WI38 (cell line): Measurements from ENCODE around the gene MSI2.

Experiments
- H3K4me3 ChIP-seq: 2 replicates; pipeline ENCODE4 v1.5.1; 2011; ENCODE audit warnings: low read depth, mild to moderate bottlenecking, control low read depth, low read length
- TF ChIP-seq, protein P1 (sequence below): IDR thresholded peaks from 2 replicates; pipeline ENCODE4 v1.5.1; 2012; ENCODE audit warnings: low read depth, mild to moderate bottlenecking, control low read depth, low read length

The MSI2 gene

DNA sequence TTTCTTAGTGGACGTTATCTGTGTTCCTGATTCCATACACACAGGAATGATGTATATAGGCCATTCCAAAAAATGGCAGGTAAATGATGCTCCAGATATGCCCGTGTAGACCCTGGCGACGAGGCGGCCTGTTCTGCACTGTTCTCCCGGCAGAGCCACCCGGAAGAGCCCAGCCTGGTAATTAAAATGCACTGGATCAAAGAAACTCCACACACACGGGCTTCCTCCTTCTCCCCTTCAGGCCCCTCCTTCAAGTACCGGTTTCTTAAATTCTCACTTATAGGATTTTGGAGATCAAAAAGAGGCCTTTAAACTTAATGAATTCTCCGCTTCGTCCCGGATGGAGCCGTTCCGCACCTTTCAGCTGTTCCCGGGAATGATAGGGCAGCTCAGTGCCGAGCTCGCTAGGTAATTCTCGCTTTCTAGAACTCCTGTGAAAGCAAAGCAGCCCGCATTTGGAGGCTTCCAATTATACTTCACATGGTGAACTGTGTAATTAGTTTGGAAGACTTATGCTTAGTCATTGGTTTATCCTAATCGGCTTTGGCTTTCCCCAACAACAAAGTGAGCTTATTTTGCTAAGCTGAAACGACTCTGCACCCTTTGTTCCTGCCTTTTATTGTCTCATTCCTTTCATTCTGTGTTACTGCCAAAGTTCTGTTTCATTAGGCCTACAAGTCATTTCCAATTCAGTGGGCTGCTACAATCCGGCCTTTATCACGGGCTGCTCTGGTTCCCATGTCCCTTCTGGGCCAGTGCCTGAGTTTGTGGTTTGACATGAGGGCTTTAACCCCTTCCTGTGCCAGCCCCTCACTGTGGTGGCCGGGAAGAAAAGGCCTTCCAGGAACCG lies 150.0 kb downstream of the MSI2 start:
- TF ChIP-seq, protein P1, sequence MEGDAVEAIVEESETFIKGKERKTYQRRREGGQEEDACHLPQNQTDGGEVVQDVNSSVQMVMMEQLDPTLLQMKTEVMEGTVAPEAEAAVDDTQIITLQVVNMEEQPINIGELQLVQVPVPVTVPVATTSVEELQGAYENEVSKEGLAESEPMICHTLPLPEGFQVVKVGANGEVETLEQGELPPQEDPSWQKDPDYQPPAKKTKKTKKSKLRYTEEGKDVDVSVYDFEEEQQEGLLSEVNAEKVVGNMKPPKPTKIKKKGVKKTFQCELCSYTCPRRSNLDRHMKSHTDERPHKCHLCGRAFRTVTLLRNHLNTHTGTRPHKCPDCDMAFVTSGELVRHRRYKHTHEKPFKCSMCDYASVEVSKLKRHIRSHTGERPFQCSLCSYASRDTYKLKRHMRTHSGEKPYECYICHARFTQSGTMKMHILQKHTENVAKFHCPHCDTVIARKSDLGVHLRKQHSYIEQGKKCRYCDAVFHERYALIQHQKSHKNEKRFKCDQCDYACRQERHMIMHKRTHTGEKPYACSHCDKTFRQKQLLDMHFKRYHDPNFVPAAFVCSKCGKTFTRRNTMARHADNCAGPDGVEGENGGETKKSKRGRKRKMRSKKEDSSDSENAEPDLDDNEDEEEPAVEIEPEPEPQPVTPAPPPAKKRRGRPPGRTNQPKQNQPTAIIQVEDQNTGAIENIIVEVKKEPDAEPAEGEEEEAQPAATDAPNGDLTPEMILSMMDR = no peak
- H3K4me3 ChIP-seq = no peak overlapping the region

DNA sequence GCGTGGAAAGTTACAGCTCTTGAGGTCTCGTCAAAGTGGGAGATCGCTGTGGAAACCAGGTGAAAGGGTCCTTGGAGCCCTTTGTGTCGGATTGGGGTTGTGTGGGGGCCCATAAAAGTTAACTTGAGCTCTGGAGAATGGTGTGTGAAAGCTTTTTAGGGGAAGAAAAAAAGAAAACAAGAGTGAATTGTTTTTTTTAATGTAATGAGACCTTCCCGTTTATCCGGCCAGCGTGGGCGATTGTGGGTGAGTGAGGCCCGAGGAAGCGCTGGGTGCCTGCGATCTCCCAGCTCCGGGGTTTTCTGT lies 150.6 kb downstream of the MSI2 start:
- TF ChIP-seq, protein P1 = no peak
- H3K4me3 ChIP-seq = no peak overlapping the region

DNA sequence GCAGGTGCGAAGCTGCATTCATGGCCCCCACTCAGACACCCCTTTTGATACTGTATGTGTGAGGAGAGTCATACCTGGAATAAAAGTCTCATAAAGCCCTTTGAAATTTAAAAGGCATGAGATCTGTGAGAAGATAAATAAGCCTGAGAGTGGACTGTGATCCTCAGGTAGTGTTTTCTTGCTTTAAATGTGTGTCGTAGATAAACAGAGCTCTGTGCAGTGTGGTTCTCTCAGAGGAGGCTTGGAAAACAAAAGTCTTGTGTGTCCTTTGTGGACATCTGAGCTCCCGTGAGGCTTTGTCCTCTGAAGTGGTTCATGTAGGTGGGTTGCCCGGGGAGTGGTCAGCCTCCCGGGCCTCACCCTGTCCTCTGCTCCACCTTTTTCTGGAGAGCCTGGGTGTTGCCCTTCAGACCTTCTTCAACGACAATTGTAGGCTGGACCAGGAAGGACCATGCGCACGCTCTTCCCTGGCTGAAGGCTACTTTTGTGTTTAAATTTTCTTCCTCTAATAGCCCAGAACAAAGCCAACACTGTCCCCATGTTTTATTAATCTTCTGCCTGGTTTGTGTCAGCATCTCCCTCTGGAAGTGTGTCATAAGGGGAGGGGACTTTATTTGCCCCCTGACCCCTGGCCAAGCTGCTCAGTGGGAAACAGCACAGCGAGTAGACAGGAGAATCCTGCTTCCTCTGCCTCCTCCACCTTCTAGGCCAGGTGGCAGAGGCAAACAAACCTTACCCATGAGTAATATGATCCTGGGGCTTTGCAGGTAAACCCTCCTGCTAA lies 151.2 kb downstream of the MSI2 start:
- no peak overlapping the region for H3K4me3 ChIP-seq
- TF ChIP-seq, protein P1 = no peak

DNA sequence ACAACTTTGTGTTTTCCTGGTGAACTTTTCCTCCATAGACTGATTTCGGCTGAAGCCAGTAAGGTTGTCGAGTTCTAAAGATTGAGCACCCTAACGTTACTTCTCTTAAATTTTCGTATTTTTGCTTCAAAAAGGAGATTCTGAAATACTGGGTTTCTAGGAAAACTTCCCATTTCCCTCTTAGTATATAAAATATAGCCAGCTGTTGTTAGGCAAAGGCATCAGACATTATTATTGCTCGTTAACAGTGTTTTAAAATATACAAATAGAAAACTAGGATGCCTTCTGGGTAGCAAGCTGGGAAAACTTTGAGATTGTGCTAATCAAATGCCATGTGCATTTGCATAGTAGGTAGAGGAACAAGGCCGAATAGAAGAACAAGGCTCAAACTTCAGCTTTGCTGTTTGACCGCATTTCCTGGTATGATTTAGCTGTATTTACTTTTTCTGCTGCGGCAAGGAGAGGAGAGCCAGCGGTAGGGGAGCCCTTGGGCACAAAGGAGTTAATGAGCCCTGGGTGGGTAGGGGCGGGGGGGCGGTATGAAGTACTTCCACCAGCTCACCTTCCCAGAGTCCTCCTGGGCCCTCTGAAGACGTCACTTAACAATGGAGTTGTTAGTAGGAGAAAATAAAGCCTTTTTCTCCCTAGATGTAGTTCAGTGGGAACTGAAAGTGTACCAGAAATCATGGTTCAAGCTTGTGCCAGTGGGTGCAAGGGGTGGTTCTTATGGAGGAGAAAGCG lies 151.9 kb downstream of the MSI2 start:
- no peak overlapping the region for H3K4me3 ChIP-seq
- TF ChIP-seq, protein P1 = no peak

DNA sequence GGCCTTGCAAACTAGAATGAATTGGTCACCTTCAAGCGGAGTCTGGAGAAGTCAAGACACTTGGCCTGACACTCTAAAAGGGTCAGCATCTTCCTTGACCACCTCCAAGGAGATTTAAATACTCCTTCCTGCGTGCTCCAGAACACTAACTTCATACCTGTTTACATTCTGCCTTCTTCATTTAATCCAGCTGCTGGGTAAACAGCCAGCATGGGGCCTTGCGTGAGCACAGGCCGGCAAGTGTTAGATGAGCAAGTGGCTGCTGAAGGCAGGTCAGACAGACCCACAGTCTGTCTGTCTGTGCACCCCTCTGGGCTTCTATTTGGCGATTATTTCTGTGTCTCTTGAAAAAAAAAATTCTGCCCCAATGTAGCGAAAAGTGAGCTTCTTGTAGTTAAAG lies 153.8 kb downstream of the MSI2 start:
- TF ChIP-seq, protein P1 = no peak
- no peak overlapping the region for H3K4me3 ChIP-seq

DNA sequence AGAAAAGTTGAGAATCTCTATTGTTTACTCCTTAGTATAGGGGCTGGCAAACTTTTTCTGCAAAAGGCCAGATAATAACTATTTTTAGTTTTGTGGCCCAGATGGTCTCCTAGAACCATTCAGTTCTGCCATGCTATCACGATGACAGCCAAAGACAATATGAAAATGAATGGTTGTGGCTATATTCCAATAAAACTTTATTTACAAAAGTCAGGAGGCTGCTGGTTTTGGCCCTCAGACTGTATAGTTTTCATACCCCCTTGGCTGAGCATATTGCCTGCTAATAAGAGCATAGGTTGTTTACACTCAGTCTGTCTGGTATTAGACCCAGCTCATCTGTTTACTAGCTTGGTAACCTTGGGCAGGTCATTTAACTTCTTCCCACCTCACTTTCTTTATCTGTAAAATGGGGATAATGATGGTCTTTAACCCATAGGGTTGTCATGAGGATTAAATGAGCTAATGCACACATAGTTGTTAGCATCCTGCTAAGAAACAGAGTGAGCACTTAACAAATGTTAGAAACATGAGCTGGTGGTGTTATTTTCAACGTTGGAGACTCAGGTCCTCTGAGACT lies 156.3 kb downstream of the MSI2 start:
- no peak overlapping the region for H3K4me3 ChIP-seq
- TF ChIP-seq, protein P1 = no peak
